HEK293 (cell line): ENCODE results near the gene ZNF76.
A peak's percentile ranks its signal among the peaks of the same experiment; 100 is the strongest.

Experiments used
- CTCF ChIA-PET: fragments of 350-600 bp; formaldehyde crosslinking; extraction: SDS; loops from one replicate; lab custom pipeline; 2021; ENCODE audit warnings: antibody characterized with exemption; lab: Yijun Ruan, JAX
- POLR2A ChIA-PET: fragments of 300-600 bp; formaldehyde crosslinking; extraction: SDS; loops from one replicate; lab custom pipeline; 2020; ENCODE audit warnings: antibody characterized with exemption, inconsistent platforms; lab: Yijun Ruan, JAX
- H3K27ac ChIP-seq: fragments of 200-500 bp; sonication (Bioruptor generic); 2 replicates; pipeline ENCODE4 v1.5.1; 2014; ENCODE audit warnings: low read depth, low read length, control low read depth, inconsistent platforms; ENCODE audit errors: extremely low read depth
- H3K36me3 ChIP-seq, 2 experiments: fragments of 200-500 bp in 1 of 2; sonication (Bioruptor generic) in 1 of 2; 1 replicate in 1 of 2; 2 replicates in 1 of 2; pipeline ENCODE4 v1.5.1; 2014 to 2017; ENCODE audit warnings: inconsistent platforms in 2 of 2, low read length in 2 of 2; ENCODE audit not compliant: control insufficient read depth in 2 of 2, insufficient read depth in 1 of 2
- H3K4me1 ChIP-seq: fragments of 200-500 bp; sonication (Bioruptor generic); 2 replicates; pipeline ENCODE4 v1.5.1; 2014; ENCODE audit warnings: mild to moderate bottlenecking, low read length, inconsistent platforms; ENCODE audit not compliant: control insufficient read depth, insufficient read depth
- H3K4me3 ChIP-seq: 2 replicates; pipeline ENCODE4 v1.5.1; 2011; ENCODE audit warnings: low read depth, mild to moderate bottlenecking, control low read depth, low read length, moderate library complexity
- H3K9me3 ChIP-seq: fragments of 200-500 bp; sonication (Bioruptor generic); 2 replicates; pipeline ENCODE4 v1.5.1; 2014; ENCODE audit warnings: low read depth, low read length, inconsistent platforms; ENCODE audit not compliant: control insufficient read depth, insufficient read depth
- GLIS1 ChIP-seq: fragments of 450-650 bp; formaldehyde crosslinking; IDR thresholded peaks from 2 replicates; pipeline ENCODE4 v1.5.1; 2016; ENCODE audit warnings: missing biosample characterization, missing genetic modification characterization
- IKZF3 ChIP-seq: fragments of 450-650 bp; IDR thresholded peaks from 2 replicates; pipeline ENCODE4 v1.5.0; 2018; ENCODE audit warnings: missing biosample characterization, mild to moderate bottlenecking, missing genetic modification characterization, moderate library complexity
- PRDM10 ChIP-seq: fragments of 450-650 bp; formaldehyde crosslinking; IDR thresholded peaks from 2 replicates; pipeline ENCODE4 v1.5.1; 2016; ENCODE audit warnings: missing biosample characterization, missing genetic modification characterization
- SALL2 ChIP-seq: fragments of 450-650 bp; formaldehyde crosslinking; IDR thresholded peaks from 2 replicates; pipeline ENCODE4 v1.5.0; 2017; ENCODE audit warnings: missing biosample characterization, mild to moderate bottlenecking, missing genetic modification characterization, borderline replicate concordance
- WT1 ChIP-seq: fragments of 450-650 bp; formaldehyde crosslinking; IDR thresholded peaks from 2 replicates; pipeline ENCODE4 v1.5.1; 2016; ENCODE audit warnings: missing biosample characterization, missing genetic modification characterization
- ZFHX2 ChIP-seq: fragments of 450-650 bp; formaldehyde crosslinking; conservative IDR thresholded peaks from 2 replicates; pipeline ENCODE4 v1.5.1; 2016; ENCODE audit warnings: missing biosample characterization, missing genetic modification characterization
- ZNF18 ChIP-seq: fragments of 450-650 bp; formaldehyde crosslinking; IDR thresholded peaks from 2 replicates; pipeline ENCODE4 v1.5.1; 2016; ENCODE audit warnings: missing biosample characterization, missing genetic modification characterization
- ZNF341 ChIP-seq: fragments of 450-650 bp; formaldehyde crosslinking; IDR thresholded peaks from 2 replicates; pipeline ENCODE4; 2016; ENCODE audit warnings: low read depth, missing biosample characterization, missing genetic modification characterization
- ZNF398 ChIP-seq: fragments of 450-650 bp; formaldehyde crosslinking; IDR thresholded peaks from 2 replicates; pipeline ENCODE4 v1.5.1; 2017; ENCODE audit warnings: missing biosample characterization, missing genetic modification characterization
- ZNF426 ChIP-seq: fragments of 450-650 bp; formaldehyde crosslinking; IDR thresholded peaks from 2 replicates; pipeline ENCODE4 v1.5.1; 2017; ENCODE audit warnings: missing biosample characterization, missing genetic modification characterization, mild to moderate bottlenecking, inconsistent platforms, moderate library complexity
- ZNF521 ChIP-seq: fragments of 450-650 bp; formaldehyde crosslinking; IDR thresholded peaks from 2 replicates; pipeline ENCODE4 v1.5.1; 2017; ENCODE audit warnings: missing biosample characterization, mild to moderate bottlenecking, missing genetic modification characterization
- ZNF600 ChIP-seq: fragments of 450-650 bp; formaldehyde crosslinking; IDR thresholded peaks from 2 replicates; pipeline ENCODE4 v1.5.1; 2016; ENCODE audit warnings: missing biosample characterization, missing genetic modification characterization
- ZNF660 ChIP-seq: fragments of 450-650 bp; IDR thresholded peaks from 2 replicates; pipeline ENCODE4 v1.5.1; 2018; ENCODE audit warnings: missing biosample characterization, mild to moderate bottlenecking, missing genetic modification characterization
- ZNF701 ChIP-seq: fragments of 450-650 bp; formaldehyde crosslinking; IDR thresholded peaks from 2 replicates; pipeline ENCODE4 v1.5.1; 2016; ENCODE audit warnings: missing biosample characterization, missing genetic modification characterization
- ZSCAN4 ChIP-seq: fragments of 450-650 bp; formaldehyde crosslinking; IDR thresholded peaks from 2 replicates; pipeline ENCODE4 v1.5.1; 2017; ENCODE audit warnings: missing biosample characterization, missing genetic modification characterization

ZNF76 gene

GRCh38 chr6:35216851-35217811, 42.4 kb upstream of the ZNF76 start:
- ChIA-PET CTCF (interaction anchor here (0.5 to 7.3 kb wide), 6 partner anchors 11 to 70 kb away, joined by 3 to 49 read pairs (median 14); no protein-coding TSS in a partner anchor), POLR2A (no interaction called here)
- Histone ChIP-seq H3K4me3 (no peak overlapping the region), H3K36me3 (no peaks in the 10 kb centered on the region), H3K27ac (no peak overlapping the region), H3K4me1 (peaks cover 38% of the 10 kb centered on the region), H3K9me3 (no peaks in the 10 kb centered on the region)
- TF ChIP-seq WT1 (tag by site-specific recombination) (0 out of 2 replicates have a peak, but pooled peaks have one; percentile 8), GLIS1 (tag by site-specific recombination) (peak; percentile 50), SALL2 (no peak), ZFHX2 (tag by site-specific recombination) (0 out of 2 replicates have a peak, but pooled peaks have one; percentile 26), IKZF3 (tag by site-specific recombination) (0 out of 2 replicates have a peak, but pooled peaks have one; percentile 25), ZNF341 (tag by site-specific recombination) (peak; percentile 96), PRDM10 (tag by site-specific recombination) (peak; percentile 28; the same call in 1 of the 2 replicates), ZNF398 (tag by site-specific recombination) (peak; percentile 38; the same call in 1 of the 2 replicates), ZNF426 (no peak)

GRCh38 chr6:35218021-35218420, 41.5 kb upstream of the ZNF76 start:
- TF ChIP-seq ZNF660 (tag by site-specific recombination) (no peak), ZSCAN4 (tag by site-specific recombination) (peak; percentile 67), ZNF521 (no peak), ZNF18 (tag by site-specific recombination) (peak; percentile 99), ZNF600 (tag by site-specific recombination) (0 out of 2 replicates have a peak, but pooled peaks have one; percentile 15), ZNF701 (no peak)
- Histone ChIP-seq H3K4me3 (no peak overlapping the region), H3K9me3 (no peaks in the 10 kb centered on the region), H3K4me1 (peaks cover 38% of the 10 kb centered on the region), H3K27ac (no peak overlapping the region), H3K36me3 (no peaks in the 10 kb centered on the region)
- ChIA-PET CTCF (interaction anchor here (0.7 to 7.3 kb wide), 4 partner anchors 12 to 72 kb away, joined by 4 to 49 read pairs (median 12); no protein-coding TSS in a partner anchor), POLR2A (no interaction called here)
